Activated B cell treated with CpG ODN at 0.5 μM for 24 hours (primary cell): ENCODE results near the gene OR3A3. TPM values are rescaled to one million over a fixed set of nuclear protein-coding genes. Genes with fewer than 3 reads are reported as not detected.
"Not testable (repeated sequence)": the region's sequence is repeated elsewhere in the genome, so short reads cannot be mapped to it uniquely, and the experiment has no call there.

Source experiments
- ATAC-seq: fragments of 200-7000 bp; cut with Tn5 transposase; one replicate; pipeline ENCODE4 v1.10.0; 2021; ENCODE audit warnings: low read depth, mild to moderate bottlenecking, moderate library complexity
- CTCF ChIA-PET: fragments of 350-600 bp; sonication (Branson Sonifier 250); formaldehyde crosslinking; loops from one replicate; lab custom pipeline; 2021; ENCODE audit warnings: antibody characterized with exemption; lab: Charles Lee
- POLR2A ChIA-PET: fragments of 350-600 bp; sonication (Branson Sonifier 250); formaldehyde crosslinking; loops from one replicate; lab custom pipeline; 2021; ENCODE audit warnings: antibody characterized with exemption; lab: Charles Lee
- DNase-seq: peaks from one replicate; pipeline ENCODE4 v3.0.0; 2022
- H3K27ac Mint-ChIP-seq: one replicate; pipeline ENCODE4 v1.8.0; 2020; ENCODE audit warnings: mixed read lengths
- H3K27me3 Mint-ChIP-seq: one replicate; pipeline ENCODE4 v1.8.0; 2021; ENCODE audit warnings: mixed read lengths
- H3K36me3 Mint-ChIP-seq: one replicate; pipeline ENCODE4 v1.8.0; 2021; ENCODE audit warnings: low read depth, mixed read lengths
- H3K4me1 Mint-ChIP-seq: one replicate; pipeline ENCODE4 v1.8.0; 2021; ENCODE audit warnings: mixed read lengths
- H3K4me3 Mint-ChIP-seq: one replicate; pipeline ENCODE4 v1.8.0; 2020; ENCODE audit warnings: mild to moderate bottlenecking, mixed read lengths
- H3K9me3 Mint-ChIP-seq: one replicate; pipeline ENCODE4 v1.8.0; 2020; ENCODE audit warnings: mixed read lengths
- CTCF ChIP-seq: fragments of 200-600 bp; IDR thresholded peaks from one replicate; pipeline ENCODE4 v1.8.0; 2022; ENCODE audit warnings: antibody characterized with exemption, mild to moderate bottlenecking
- intact Hi-C: fragments of 100-400 bp; cut with micrococcal nuclease; formaldehyde crosslinking; loops from one replicate; pipeline ENCODE4 v1.15.1; 2024
- total RNA-seq: library from RNA; stranded (reverse); gene quantifications from 2 replicates; pipeline ENCODE4 v1.2.3, GENCODE V29; 2022

OR3A3 gene
- not detected in 2 replicates for total RNA-seq

- no peak for TF ChIP-seq CTCF
- no peak within 1 kb of the TSS for H3K4me3 Mint-ChIP-seq
- peaks cover 16% of the 10 kb centered on the region for H3K9me3 Mint-ChIP-seq
- DNase-seq: no peak
- intact Hi-C loops: no loop called here
- ChIA-PET CTCF (no interaction called here), POLR2A (no interaction called here)
- no peaks in the 10 kb centered on the region for H3K4me1 Mint-ChIP-seq
- H3K36me3 Mint-ChIP-seq: no peaks in the 10 kb centered on the region
- no peak within 1 kb of the TSS for H3K27ac Mint-ChIP-seq
- no peak for ATAC-seq
- peaks cover 38% of the 10 kb centered on the region for H3K27me3 Mint-ChIP-seq
Observed at GRCh38 chr17:3411070-3411469, at the start of gene OR3A3. TSS of gene OR3A3 (plus strand) at chr17:3411370.

- intact Hi-C loops, H3K27ac Mint-ChIP-seq, H3K4me3 Mint-ChIP-seq, POLR2A ChIA-PET, H3K4me1 Mint-ChIP-seq, H3K36me3 Mint-ChIP-seq, CTCF ChIA-PET, DNase-seq, ATAC-seq: not testable (repeated sequence)
- Mint-ChIP-seq H3K27me3 (peaks cover 19% of the 10 kb centered on the region), H3K9me3 (peaks cover 30% of the 10 kb centered on the region)
Observed at GRCh38 chr17:3371167-3371566, 40.0 kb upstream of the OR3A3 start.

GRCh38 chr17:3378321-3378720 lies 32.8 kb upstream of the OR3A3 start:
- intact Hi-C loops: no loop called here
- DNase-seq: no peak
- Mint-ChIP-seq H3K4me3 (no peak overlapping the region), H3K27ac (no peak overlapping the region), H3K9me3 (peaks cover 12% of the 10 kb centered on the region), H3K36me3 (no peaks in the 10 kb centered on the region), H3K27me3 (peaks cover 34% of the 10 kb centered on the region), H3K4me1 (no peaks in the 10 kb centered on the region)
- ChIA-PET CTCF (no interaction called here), POLR2A (no interaction called here)
- ATAC-seq: no peak
- TF ChIP-seq CTCF: no peak

- Mint-ChIP-seq H3K4me3 (no peak overlapping the region), H3K4me1 (no peaks in the 10 kb centered on the region), H3K36me3 (no peaks in the 10 kb centered on the region), H3K9me3 (no peaks in the 10 kb centered on the region), H3K27ac (no peak overlapping the region), H3K27me3 (peaks cover 37% of the 10 kb centered on the region)
- no peak for DNase-seq
- ATAC-seq: no peak
- intact Hi-C loops: no loop called here
- CTCF ChIA-PET: no interaction called here
- TF ChIP-seq CTCF: no peak
- POLR2A ChIA-PET: no interaction called here
Observed at GRCh38 chr17:3381957-3382356, 29.2 kb upstream of the OR3A3 start.

- ATAC-seq (peak; percentile 61), DNase-seq (no peak)
- POLR2A ChIA-PET: no interaction called here
- Mint-ChIP-seq H3K27me3 (peaks cover 34% of the 10 kb centered on the region), H3K9me3 (no peaks in the 10 kb centered on the region), H3K27ac (no peak within 1 kb of the TSS), H3K36me3 (no peaks in the 10 kb centered on the region), H3K4me1 (no peaks in the 10 kb centered on the region), H3K4me3 (peak within 1 kb of the TSS; percentile 59)
- TF ChIP-seq CTCF: no peak
- CTCF ChIA-PET: no interaction called here
- intact Hi-C loops: no loop called here
Observed at GRCh38 chr17:3385869-3386816, 25.0 kb upstream of the OR3A3 start, which contains the start of gene OR3A2. TSS of gene OR3A2 (minus strand) at chr17:3386308.
